ENCODE measurements around the gene SLCO4A1.

SLCO4A1 gene

GRCh38 chr20:62688855-62689460 is 46.7 kb downstream of the SLCO4A1 start:
- Mint-ChIP-seq H3K4me1 (peaks cover 3% of the 10 kb centered on the region), H3K36me3 (no peaks in the 10 kb centered on the region), H3K27ac (no peak overlapping the region), H3K27me3 (peaks cover 20% of the 10 kb centered on the region), H3K9me3 (no peaks in the 10 kb centered on the region), H3K4me3 (no peak overlapping the region)
- DNase-seq (ENCODE audit: low spot score in 2 of 2) (no peak), ATAC-seq (ENCODE audit: low read depth) (no peak)

- no peak for ATAC-seq (ENCODE audit: low read depth)
- H3K36me3 Mint-ChIP-seq, result no peaks in the 10 kb centered on the region
- peaks cover 3% of the 10 kb centered on the region for H3K4me1 Mint-ChIP-seq
- no peak overlapping the region for H3K4me3 Mint-ChIP-seq
- no peak overlapping the region for H3K27ac Mint-ChIP-seq
- no peaks in the 10 kb centered on the region for H3K9me3 Mint-ChIP-seq
- peaks cover 20% of the 10 kb centered on the region for H3K27me3 Mint-ChIP-seq
- DNase-seq (ENCODE audit: low spot score in 2 of 2), result no peak
Observed at GRCh38 chr20:62689861-62690260, 47.6 kb downstream of the SLCO4A1 start.

- no peak for ATAC-seq (ENCODE audit: low read depth)
- DNase-seq (ENCODE audit: low spot score in 2 of 2), result no peak
- Mint-ChIP-seq H3K36me3 (no peaks in the 10 kb centered on the region), H3K9me3 (no peaks in the 10 kb centered on the region), H3K4me1 (peaks cover 3% of the 10 kb centered on the region), H3K27ac (no peak overlapping the region), H3K27me3 (peaks cover 21% of the 10 kb centered on the region), H3K4me3 (no peak overlapping the region)
Observed at GRCh38 chr20:62690261-62690820, 48.0 kb downstream of the SLCO4A1 start.

GRCh38 chr20:62691487-62691886 is 49.2 kb downstream of the SLCO4A1 start:
- H3K4me1 Mint-ChIP-seq, result no peaks in the 10 kb centered on the region
- DNase-seq (ENCODE audit: low spot score in 2 of 2) (no peak), ATAC-seq (ENCODE audit: low read depth) (no peak)
- H3K36me3 Mint-ChIP-seq, result no peaks in the 10 kb centered on the region
- no peak overlapping the region for H3K27ac Mint-ChIP-seq
- H3K27me3 Mint-ChIP-seq, result peaks cover 25% of the 10 kb centered on the region
- H3K4me3 Mint-ChIP-seq, result no peak overlapping the region
- no peaks in the 10 kb centered on the region for H3K9me3 Mint-ChIP-seq

GRCh38 chr20:62692176-62692575 is 49.9 kb downstream of the SLCO4A1 start:
- Mint-ChIP-seq H3K36me3 (no peaks in the 10 kb centered on the region), H3K4me3 (no peak overlapping the region), H3K27ac (no peak overlapping the region), H3K9me3 (no peaks in the 10 kb centered on the region), H3K4me1 (no peaks in the 10 kb centered on the region), H3K27me3 (peaks cover 22% of the 10 kb centered on the region)
- ATAC-seq (ENCODE audit: low read depth) (no peak), DNase-seq (ENCODE audit: low spot score in 2 of 2) (no peak)

- Mint-ChIP-seq H3K27ac (no peak overlapping the region), H3K27me3 (peaks cover 19% of the 10 kb centered on the region), H3K4me3 (no peak overlapping the region), H3K36me3 (no peaks in the 10 kb centered on the region), H3K4me1 (no peaks in the 10 kb centered on the region), H3K9me3 (no peaks in the 10 kb centered on the region)
- ATAC-seq (ENCODE audit: low read depth) (no peak), DNase-seq (ENCODE audit: low spot score in 2 of 2) (no peak)
Observed at GRCh38 chr20:62692801-62693523, 50.7 kb downstream of the SLCO4A1 start.

- Mint-ChIP-seq H3K27ac (no peak overlapping the region), H3K36me3 (no peaks in the 10 kb centered on the region), H3K9me3 (no peaks in the 10 kb centered on the region), H3K27me3 (peaks cover 18% of the 10 kb centered on the region), H3K4me1 (no peaks in the 10 kb centered on the region), H3K4me3 (no peak overlapping the region)
- ATAC-seq (ENCODE audit: low read depth) (no peak), DNase-seq (ENCODE audit: low spot score in 2 of 2) (no peak)
Observed at GRCh38 chr20:62693524-62693922, 51.2 kb downstream of the SLCO4A1 start.

- Mint-ChIP-seq H3K4me3 (no peak overlapping the region), H3K4me1 (no peaks in the 10 kb centered on the region), H3K9me3 (no peaks in the 10 kb centered on the region), H3K27ac (no peak overlapping the region), H3K27me3 (peaks cover 18% of the 10 kb centered on the region), H3K36me3 (no peaks in the 10 kb centered on the region)
- DNase-seq (ENCODE audit: low spot score in 2 of 2) (no peak), ATAC-seq (ENCODE audit: low read depth) (no peak)
Observed at GRCh38 chr20:62694106-62694505, 51.8 kb downstream of the SLCO4A1 start.

- no peak overlapping the region for H3K27ac Mint-ChIP-seq
- DNase-seq (ENCODE audit: low spot score in 2 of 2) (no peak), ATAC-seq (ENCODE audit: low read depth) (no peak)
- no peaks in the 10 kb centered on the region for H3K4me1 Mint-ChIP-seq
- H3K9me3 Mint-ChIP-seq, result no peaks in the 10 kb centered on the region
- no peak overlapping the region for H3K4me3 Mint-ChIP-seq
- peaks cover 18% of the 10 kb centered on the region for H3K27me3 Mint-ChIP-seq
- H3K36me3 Mint-ChIP-seq, result no peaks in the 10 kb centered on the region
Observed at GRCh38 chr20:62694868-62695267, 52.6 kb downstream of the SLCO4A1 start.

GRCh38 chr20:62695448-62696414 is 53.4 kb downstream of the SLCO4A1 start:
- no peaks in the 10 kb centered on the region for H3K9me3 Mint-ChIP-seq
- no peak for ATAC-seq (ENCODE audit: low read depth)
- H3K36me3 Mint-ChIP-seq, result no peaks in the 10 kb centered on the region
- peaks cover 14% of the 10 kb centered on the region for H3K27me3 Mint-ChIP-seq
- H3K27ac Mint-ChIP-seq, result no peak overlapping the region
- H3K4me1 Mint-ChIP-seq, result no peaks in the 10 kb centered on the region
- no peak overlapping the region for H3K4me3 Mint-ChIP-seq
- no peak for DNase-seq (ENCODE audit: low spot score in 2 of 2)

GRCh38 chr20:62696434-62696957 is 54.2 kb downstream of the SLCO4A1 start:
- Mint-ChIP-seq H3K9me3 (no peaks in the 10 kb centered on the region), H3K27me3 (peaks cover 18% of the 10 kb centered on the region), H3K27ac (no peak overlapping the region), H3K4me3 (no peak overlapping the region), H3K4me1 (no peaks in the 10 kb centered on the region), H3K36me3 (no peaks in the 10 kb centered on the region)
- no peak for ATAC-seq (ENCODE audit: low read depth)
- no peak for DNase-seq (ENCODE audit: low spot score in 2 of 2)

- Mint-ChIP-seq H3K27ac (no peak overlapping the region), H3K36me3 (no peaks in the 10 kb centered on the region), H3K27me3 (peaks cover 17% of the 10 kb centered on the region), H3K4me1 (no peaks in the 10 kb centered on the region), H3K9me3 (no peaks in the 10 kb centered on the region), H3K4me3 (no peak overlapping the region)
- ATAC-seq (ENCODE audit: low read depth), result no peak
- DNase-seq (ENCODE audit: low spot score in 2 of 2), result no peak
Observed at GRCh38 chr20:62696989-62697388, 54.7 kb downstream of the SLCO4A1 start.

- no peaks in the 10 kb centered on the region for H3K36me3 Mint-ChIP-seq
- no peak for ATAC-seq (ENCODE audit: low read depth)
Observed at GRCh38 chr20:62697468-62697912, 55.2 kb downstream of the SLCO4A1 start.

GRCh38 chr20:62698231-62698630 is 55.9 kb downstream of the SLCO4A1 start:
- H3K4me3 Mint-ChIP-seq, result no peak overlapping the region
- peaks cover 19% of the 10 kb centered on the region for H3K27me3 Mint-ChIP-seq
- DNase-seq (ENCODE audit: low spot score in 2 of 2) (no peak), ATAC-seq (ENCODE audit: low read depth) (no peak)
- H3K36me3 Mint-ChIP-seq, result no peaks in the 10 kb centered on the region
- H3K9me3 Mint-ChIP-seq, result no peaks in the 10 kb centered on the region
- H3K27ac Mint-ChIP-seq, result no peak overlapping the region
- no peaks in the 10 kb centered on the region for H3K4me1 Mint-ChIP-seq

More at GRCh38 chr20:62697468-62697912, 55.2 kb downstream of the SLCO4A1 start:
- Mint-ChIP-seq H3K4me3 (no peak overlapping the region), H3K9me3 (no peaks in the 10 kb centered on the region), H3K27ac (no peak overlapping the region), H3K4me1 (no peaks in the 10 kb centered on the region), H3K27me3 (peaks cover 19% of the 10 kb centered on the region)
- DNase-seq (ENCODE audit: low spot score in 2 of 2), result no peak
